IMR-90 (cell line): ENCODE results near the gene SNCA.

Experiments
- CEBPB ChIP-seq: IDR thresholded peaks from 2 replicates; pipeline ENCODE4 v1.6.1; 2012; ENCODE audit warnings: low read depth, low read length, improper control_type of control experiment
- CHD1 ChIP-seq: IDR thresholded peaks from 2 replicates; pipeline ENCODE4 v1.6.1; 2012; ENCODE audit warnings: low read depth, low read length, improper control_type of control experiment
- MAFK ChIP-seq: IDR thresholded peaks from 2 replicates; pipeline ENCODE4 v1.6.1; 2012; ENCODE audit warnings: low read depth, low read length, improper control_type of control experiment
- MAZ ChIP-seq: IDR thresholded peaks from 2 replicates; pipeline ENCODE4 v1.6.1; 2012; ENCODE audit warnings: low read depth, mild to moderate bottlenecking, low read length, improper control_type of control experiment, moderate library complexity, borderline replicate concordance
- MXI1 ChIP-seq: IDR thresholded peaks from 2 replicates; pipeline ENCODE4 v1.6.1; 2012; ENCODE audit warnings: low read depth, mild to moderate bottlenecking, low read length, moderate library complexity, borderline replicate concordance
- NFE2L2 ChIP-seq: fragments of 150-350 bp; IDR thresholded peaks from 2 replicates; pipeline ENCODE4 v1.6.1; 2016; ENCODE audit warnings: low read depth, mild to moderate bottlenecking, low read length
- POLR2A ChIP-seq: IDR thresholded peaks from 2 replicates; pipeline ENCODE4 v1.6.1; 2012; ENCODE audit warnings: mild to moderate bottlenecking, low read depth, low read length
- RAD21 ChIP-seq: IDR thresholded peaks from 2 replicates; pipeline ENCODE4 v1.6.1; 2012; ENCODE audit warnings: low read length, improper control_type of control experiment
- RCOR1 ChIP-seq: IDR thresholded peaks from 2 replicates; pipeline ENCODE4 v1.6.1; 2012; ENCODE audit warnings: mild to moderate bottlenecking, low read length, improper control_type of control experiment; ENCODE audit not compliant: insufficient replicate concordance
- RFX5 ChIP-seq: IDR thresholded peaks from 2 replicates; pipeline ENCODE4 v1.8.0; 2012; ENCODE audit warnings: low read depth, mild to moderate bottlenecking, low read length, moderate library complexity
- SMC3 ChIP-seq: fragments of 150-350 bp; IDR thresholded peaks from 2 replicates; pipeline ENCODE4 v1.6.1; 2016; ENCODE audit warnings: low read depth, mild to moderate bottlenecking, antibody characterized with exemption, low read length, moderate library complexity
- TF ChIP-seq, protein P1 (sequence below): conservative IDR thresholded peaks from 2 replicates; pipeline ENCODE4 v1.5.1; 2012; ENCODE audit warnings: mild to moderate bottlenecking, low read depth, low read length, improper control_type of control experiment

DNA sequence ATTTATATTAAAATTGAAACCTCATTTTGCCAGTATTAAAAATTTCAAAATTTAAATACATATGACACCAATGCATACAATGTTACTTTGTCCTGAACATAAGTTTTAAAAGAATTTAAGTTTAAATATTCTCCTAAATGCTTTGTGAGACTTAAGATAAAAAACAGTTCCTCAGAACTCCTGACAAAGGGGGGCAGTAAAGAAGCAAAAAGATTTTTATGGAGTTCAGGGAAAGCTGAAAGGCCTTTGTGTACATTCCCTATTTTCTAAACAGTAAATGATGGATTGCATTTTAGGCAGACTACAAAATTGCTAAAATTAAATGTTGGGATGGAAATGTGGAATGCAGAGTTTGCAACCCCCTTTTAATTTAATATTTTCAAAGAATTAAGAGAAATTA, 81.7 kb downstream of the SNCA start:
- TF ChIP-seq CEBPB (no peak), MXI1 (no peak), RAD21 (no peak), POLR2A (no peak), NFE2L2 (no peak), MAFK (no peak), MAZ (no peak), SMC3 (no peak), RFX5 (no peak), RCOR1 (no peak), CHD1 (no peak)
- TF ChIP-seq, protein P1, sequence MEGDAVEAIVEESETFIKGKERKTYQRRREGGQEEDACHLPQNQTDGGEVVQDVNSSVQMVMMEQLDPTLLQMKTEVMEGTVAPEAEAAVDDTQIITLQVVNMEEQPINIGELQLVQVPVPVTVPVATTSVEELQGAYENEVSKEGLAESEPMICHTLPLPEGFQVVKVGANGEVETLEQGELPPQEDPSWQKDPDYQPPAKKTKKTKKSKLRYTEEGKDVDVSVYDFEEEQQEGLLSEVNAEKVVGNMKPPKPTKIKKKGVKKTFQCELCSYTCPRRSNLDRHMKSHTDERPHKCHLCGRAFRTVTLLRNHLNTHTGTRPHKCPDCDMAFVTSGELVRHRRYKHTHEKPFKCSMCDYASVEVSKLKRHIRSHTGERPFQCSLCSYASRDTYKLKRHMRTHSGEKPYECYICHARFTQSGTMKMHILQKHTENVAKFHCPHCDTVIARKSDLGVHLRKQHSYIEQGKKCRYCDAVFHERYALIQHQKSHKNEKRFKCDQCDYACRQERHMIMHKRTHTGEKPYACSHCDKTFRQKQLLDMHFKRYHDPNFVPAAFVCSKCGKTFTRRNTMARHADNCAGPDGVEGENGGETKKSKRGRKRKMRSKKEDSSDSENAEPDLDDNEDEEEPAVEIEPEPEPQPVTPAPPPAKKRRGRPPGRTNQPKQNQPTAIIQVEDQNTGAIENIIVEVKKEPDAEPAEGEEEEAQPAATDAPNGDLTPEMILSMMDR: 0 out of 2 replicates have a peak, but pooled peaks have one; percentile 4
